Ovary (tissue), 9 donors: ENCODE measurements around the gene GHRH. TPM values are rescaled to one million over a fixed set of nuclear protein-coding genes. Genes with fewer than 3 reads are reported as not detected.

Experiments used
- DNase-seq, 5 donors: peaks; one replicate each; pipeline ENCODE4 v3.0.0-alpha.2; 2019 to 2020
- H3K27ac ChIP-seq, 2 donors: fragments of 200-600 bp; one replicate each; pipeline versions ENCODE4 v1.5.1 to v1.8.0; 2019 to 2022
- H3K27me3 ChIP-seq: fragments of 200-600 bp; one replicate; pipeline ENCODE4 v1.8.0; 2022
- H3K36me3 ChIP-seq: fragments of 200-600 bp; sonication (generic); one replicate; pipeline ENCODE4 v1.5.1; 2019
- H3K4me1 ChIP-seq: one replicate; pipeline ENCODE4 v1.8.1; 2013; ENCODE audit warnings: mild to moderate bottlenecking, moderate library complexity; ENCODE audit not compliant: insufficient read depth
- H3K4me3 ChIP-seq: fragments of 200-600 bp; sonication (generic); one replicate; pipeline ENCODE4 v1.5.1; 2017
- H3K9me3 ChIP-seq, 2 donors: fragments of 200-600 bp in 1 of 2; sonication (generic) in 1 of 2; one replicate each; pipeline versions ENCODE4 v1.5.1 to v1.8.1; 2013 to 2019; ENCODE audit warnings: mild to moderate bottlenecking in 1 of 2, moderate library complexity in 1 of 2
- EP300 ChIP-seq: sonication (generic); formaldehyde crosslinking; IDR thresholded peaks from one replicate; pipeline ENCODE4 v1.6.1; 2017; ENCODE audit warnings: antibody characterized with exemption
- POLR2A ChIP-seq: fragments of 450-650 bp; IDR thresholded peaks from one replicate; pipeline ENCODE4 v1.6.1; 2017; ENCODE audit warnings: antibody characterized with exemption, mild to moderate bottlenecking, moderate library complexity
- WGBS, 3 donors: extraction: QIAGEN DNeasy Blood & Tissue Kit in 1 of 3; methylation state at CpG; one replicate each; pipeline versions ENCODE4 v1.1.5 to v1.1.7; 2013 to 2017; 5-methylcytosine and 5-hydroxymethylcytosine counted together
- intact Hi-C, 4 donors: fragments of 100-400 bp; cut with DNase I; formaldehyde crosslinking; loops; one replicate each; pipeline versions ENCODE4 v1.11.0 to v1.15.1; 2022 to 2023
- polyA plus RNA-seq, 2 donors: library from polyadenylated mRNA; stranded (reverse); fragments of 200-250 nt in 1 of 2; fragments of 350-450 nt in 1 of 2; fragmentation: Illumina TruSeq in 1 of 2; extraction: RNeasy Lipid Tissue Mini Kit (QIAGEN cat#74804) in 1 of 2; gene quantifications; one replicate each; pipeline ENCODE4 v1.2.3, GENCODE V29; 2013 to 2014
- total RNA-seq, 7 donors: library from RNA; depleted of rRNA in 2 of 7; stranded (reverse); fragments of >200 nt in 2 of 7; fragmentation: NEBNext Ultra II Directional in 3 of 7; extraction: Animal tissue kit (Norgen Biotek cat#: 25700) in 3 of 7; gene quantifications; one replicate each; pipeline versions ENCODE4 v1.1.0 to v1.2.4, GENCODE V29; 2016 to 2023
- TF ChIP-seq, protein P1 (sequence below), 3 donors: fragments of 450-650 bp in 2 of 3; fragments of 200-600 bp in 1 of 3; IDR thresholded peaks; one replicate each; pipeline versions ENCODE4 v1.5.1 to v1.8.0; 2016 to 2022; ENCODE audit warnings: antibody characterized with exemption in 3 of 3, mild to moderate bottlenecking in 1 of 3
- donor health status: DM: no; HTN: no; CAD: no; lungs with moderate emphysema.
- donor health status: DM: no; HTN: no; CAD: no.
- donor health status: Bipolar disorder and iron deficiency.
- donor health status: DM: yes; HTN: yes; CAD: no.
- donor health status: DM: no; HTN: no; CAD: no.
- donor health status: DM: yes; HTN: yes; CAD: no.

Gene GHRH
- total and polyA plus RNA-seq, 9 donors = not detected

GRCh38 chr20:37266940-37267666 is 5.5 kb upstream of the GHRH start:
- intact Hi-C loops = loop anchor here in 1 of 4 donors (5.0 kb wide), 1 partner anchor 270 kb away; no protein-coding TSS in a partner anchor
- 82 to 85% (median 83%) methylated on average over 9 of the region's 9 CpGs for WGBS, 3 donors

GRCh38 chr20:37265152-37265551 is 3.5 kb upstream of the GHRH start:
- TF ChIP-seq POLR2A (no peak), EP300 (no peak)
- TF ChIP-seq, protein P1, sequence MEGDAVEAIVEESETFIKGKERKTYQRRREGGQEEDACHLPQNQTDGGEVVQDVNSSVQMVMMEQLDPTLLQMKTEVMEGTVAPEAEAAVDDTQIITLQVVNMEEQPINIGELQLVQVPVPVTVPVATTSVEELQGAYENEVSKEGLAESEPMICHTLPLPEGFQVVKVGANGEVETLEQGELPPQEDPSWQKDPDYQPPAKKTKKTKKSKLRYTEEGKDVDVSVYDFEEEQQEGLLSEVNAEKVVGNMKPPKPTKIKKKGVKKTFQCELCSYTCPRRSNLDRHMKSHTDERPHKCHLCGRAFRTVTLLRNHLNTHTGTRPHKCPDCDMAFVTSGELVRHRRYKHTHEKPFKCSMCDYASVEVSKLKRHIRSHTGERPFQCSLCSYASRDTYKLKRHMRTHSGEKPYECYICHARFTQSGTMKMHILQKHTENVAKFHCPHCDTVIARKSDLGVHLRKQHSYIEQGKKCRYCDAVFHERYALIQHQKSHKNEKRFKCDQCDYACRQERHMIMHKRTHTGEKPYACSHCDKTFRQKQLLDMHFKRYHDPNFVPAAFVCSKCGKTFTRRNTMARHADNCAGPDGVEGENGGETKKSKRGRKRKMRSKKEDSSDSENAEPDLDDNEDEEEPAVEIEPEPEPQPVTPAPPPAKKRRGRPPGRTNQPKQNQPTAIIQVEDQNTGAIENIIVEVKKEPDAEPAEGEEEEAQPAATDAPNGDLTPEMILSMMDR (IDR thresholded peaks at IDR 0.05) = no peak
- no peaks in the 10 kb centered on the region for H3K36me3 ChIP-seq
- no peaks in the 10 kb centered on the region for H3K9me3 ChIP-seq
- H3K27ac ChIP-seq = no peak overlapping the region
- H3K4me1 ChIP-seq = no peaks in the 10 kb centered on the region
- H3K4me3 ChIP-seq = no peak overlapping the region
- intact Hi-C loops = loop anchor here in 1 of 4 donors (5.0 kb wide), 1 partner anchor 272 kb away; no protein-coding TSS in a partner anchor
- DNase-seq = no peak
- no peaks in the 10 kb centered on the region for H3K27me3 ChIP-seq
- WGBS, 3 donors = 89 to 98% (median 94%) methylated on average over 4 of the region's 4 CpGs

More at GRCh38 chr20:37266940-37267666, 5.5 kb upstream of the GHRH start:
- no peaks in the 10 kb centered on the region for H3K36me3 ChIP-seq
- no peaks in the 10 kb centered on the region for H3K4me1 ChIP-seq
- H3K27me3 ChIP-seq = no peaks in the 10 kb centered on the region
- no peak overlapping the region for H3K27ac ChIP-seq
- DNase-seq = no peak
- TF ChIP-seq, protein P1 (IDR thresholded peaks at IDR 0.05) = no peak
- TF ChIP-seq EP300 (no peak), POLR2A (no peak)
- no peaks in the 10 kb centered on the region for H3K9me3 ChIP-seq
- H3K4me3 ChIP-seq = no peak overlapping the region

DNA sequence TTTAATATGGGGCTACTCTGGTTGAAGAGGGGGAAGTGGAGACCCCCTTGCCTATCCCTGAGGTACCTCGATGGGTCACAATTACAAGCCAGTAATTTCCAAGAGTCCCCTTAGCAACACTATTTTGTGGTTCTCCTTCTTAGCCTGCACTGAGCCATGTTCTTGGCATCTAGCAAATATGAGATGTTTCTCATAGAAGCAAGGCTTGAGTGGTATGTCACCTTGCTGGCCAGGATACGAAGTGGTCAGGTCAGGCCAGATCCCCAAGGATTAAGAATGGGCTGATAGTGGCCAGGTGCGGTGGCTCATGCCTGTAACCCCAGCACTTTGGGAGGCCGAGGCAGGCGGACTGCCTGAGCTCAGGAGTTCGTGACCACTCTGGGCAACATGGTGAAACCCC is 2.1 kb upstream of the GHRH start:
- 90 to 93% (median 93%) methylated on average over 6 of the region's 6 CpGs for WGBS, 3 donors
- intact Hi-C loops = no loop called here
- DNase-seq = no peak
- H3K27ac ChIP-seq = no peak overlapping the region
- no peaks in the 10 kb centered on the region for H3K4me1 ChIP-seq
- H3K9me3 ChIP-seq = no peaks in the 10 kb centered on the region
- no peaks in the 10 kb centered on the region for H3K27me3 ChIP-seq
- H3K36me3 ChIP-seq = no peaks in the 10 kb centered on the region
- TF ChIP-seq, protein P1 (IDR thresholded peaks at IDR 0.05) = no peak
- TF ChIP-seq POLR2A (no peak), EP300 (no peak)
- no peak overlapping the region for H3K4me3 ChIP-seq

DNA sequence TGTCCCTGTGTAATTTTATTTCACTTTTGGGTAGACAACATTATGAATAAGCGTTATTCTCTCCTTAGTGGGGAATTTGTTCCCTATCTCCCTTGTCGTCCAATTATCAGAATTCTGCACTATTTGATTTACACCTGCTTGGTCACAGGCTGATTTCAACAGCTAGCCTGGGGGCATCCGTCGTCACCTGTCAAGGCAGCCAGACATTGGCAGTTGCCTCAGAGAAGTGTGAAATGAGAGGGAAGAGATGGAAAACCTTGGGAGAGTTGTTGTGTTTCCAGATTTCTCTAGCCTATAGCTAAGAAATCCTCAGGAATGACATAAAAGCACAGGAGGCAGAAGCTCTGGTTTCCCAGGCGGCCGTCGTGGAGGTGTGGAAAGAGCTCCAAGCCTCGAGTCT is 891 bp upstream of the GHRH start:
- H3K27me3 ChIP-seq = no peaks in the 10 kb centered on the region
- no peak overlapping the region for H3K27ac ChIP-seq
- WGBS, 3 donors = 56 to 59% (median 57%) methylated on average over 8 of the region's 8 CpGs
- no peaks in the 10 kb centered on the region for H3K36me3 ChIP-seq
- intact Hi-C loops = no loop called here
- no peaks in the 10 kb centered on the region for H3K4me1 ChIP-seq
- H3K9me3 ChIP-seq = no peaks in the 10 kb centered on the region
- DNase-seq = no peak
- TF ChIP-seq, protein P1 (IDR thresholded peaks at IDR 0.05) = no peak
- TF ChIP-seq EP300 (no peak), POLR2A (no peak)
- no peak overlapping the region for H3K4me3 ChIP-seq
